NCI-H187 treated with DMSO at 0.1 percent for 48 hours (cell line): ENCODE data around the gene TRIM17.

Source experiments
- DNase-seq: peaks from one replicate; lab custom pipeline; 2025; lab: John Stamatoyannopoulos, UW

Gene TRIM17

GRCh38 chr1:228415853-228416216 lies 826 bp downstream of the TRIM17 start:
- DNase-seq: no peak

- no peak for DNase-seq
Measured at GRCh38 chr1:228415221-228415620, 1.4 kb downstream of the TRIM17 start.

GRCh38 chr1:228414511-228415211 lies 2.0 kb downstream of the TRIM17 start:
- no peak for DNase-seq

- no peak for DNase-seq
Measured at GRCh38 chr1:228413241-228414010, 3.2 kb downstream of the TRIM17 start.

- no peak for DNase-seq
Measured at GRCh38 chr1:228411548-228412430, 4.9 kb downstream of the TRIM17 start.

- no peak for DNase-seq
Measured at GRCh38 chr1:228411121-228411520, 5.5 kb downstream of the TRIM17 start.

GRCh38 chr1:228410671-228411070 lies 6.0 kb downstream of the TRIM17 start:
- no peak for DNase-seq

GRCh38 chr1:228410015-228410414 lies 6.6 kb downstream of the TRIM17 start:
- no peak for DNase-seq

- DNase-seq: no peak
Measured at GRCh38 chr1:228408869-228409805, 7.5 kb downstream of the TRIM17 start.

GRCh38 chr1:228408041-228408868 lies 8.4 kb downstream of the TRIM17 start:
- no peak for DNase-seq

GRCh38 chr1:228407106-228408040 lies 9.3 kb downstream of the TRIM17 start:
- DNase-seq: no peak

- DNase-seq: no peak
Measured at GRCh38 chr1:228405979-228406228, 10.8 kb downstream of the TRIM17 start.

- DNase-seq: no peak
Measured at GRCh38 chr1:228405200-228405978, 11.3 kb downstream of the TRIM17 start.

- no peak for DNase-seq
Measured at GRCh38 chr1:228404107-228404720, 12.4 kb downstream of the TRIM17 start.

- DNase-seq: no peak
Measured at GRCh38 chr1:228403231-228403631, 13.4 kb downstream of the TRIM17 start.

- DNase-seq: no peak
Measured at GRCh38 chr1:228402641-228403025, 14.0 kb downstream of the TRIM17 start.

GRCh38 chr1:228401782-228402640 lies 14.7 kb downstream of the TRIM17 start:
- DNase-seq: no peak
